IgD-negative memory B cell (primary cell): ENCODE data around the gene TREH. TPM values are rescaled to one million over a fixed set of nuclear protein-coding genes. Genes with fewer than 3 reads are reported as not detected.
A peak's percentile ranks its signal among the peaks of the same experiment; 100 is the strongest.

ENCODE experiments used
- H3K27ac Mint-ChIP-seq, 3 donors: one replicate each; pipeline ENCODE4 v1.8.0; 2020 to 2022; ENCODE audit warnings: mild to moderate bottlenecking in 3 of 3, mixed read lengths in 3 of 3, moderate library complexity in 1 of 3
- H3K27me3 Mint-ChIP-seq: one replicate; pipeline ENCODE4 v1.8.0; 2021; ENCODE audit warnings: mixed read lengths
- H3K36me3 Mint-ChIP-seq: one replicate; pipeline ENCODE4 v1.8.0; 2020; ENCODE audit warnings: mild to moderate bottlenecking, mixed read lengths
- H3K4me1 Mint-ChIP-seq, 3 donors: one replicate each; pipeline ENCODE4 v1.8.0; 2020 to 2022; ENCODE audit warnings: mixed read lengths in 3 of 3, mild to moderate bottlenecking in 1 of 3
- H3K4me3 Mint-ChIP-seq, 4 donors: one replicate each; pipeline ENCODE4 v1.8.0; 2020 to 2022; ENCODE audit warnings: mild to moderate bottlenecking in 4 of 4, mixed read lengths in 4 of 4, moderate library complexity in 3 of 4
- H3K9me3 Mint-ChIP-seq, 3 donors: one replicate each; pipeline ENCODE4 v1.8.0; 2020 to 2021; ENCODE audit warnings: mixed read lengths in 3 of 3, mild to moderate bottlenecking in 1 of 3
- polyA plus RNA-seq: library from polyadenylated mRNA; unstranded; fragments of 300-500 nt; fragmentation: Illumina TruSeq; gene quantifications from one replicate; pipeline ENCODE4 v1.2.3, GENCODE V29; 2021

The TREH gene
- polyA plus RNA-seq, 1 donor from 2014 or later = not detected

- Mint-ChIP-seq H3K4me3 (no peak overlapping the region), H3K9me3 (no peaks in the 10 kb centered on the region), H3K27ac (no peak overlapping the region), H3K27me3 (peaks cover 3% of the 10 kb centered on the region), H3K36me3 (no peaks in the 10 kb centered on the region), H3K4me1 (peaks cover 0 to 2% (median 0%) of the 10 kb centered on the region in 3 donors)
Measured at GRCh38 chr11:118662401-118663271, 16.8 kb downstream of the TREH start.

DNA sequence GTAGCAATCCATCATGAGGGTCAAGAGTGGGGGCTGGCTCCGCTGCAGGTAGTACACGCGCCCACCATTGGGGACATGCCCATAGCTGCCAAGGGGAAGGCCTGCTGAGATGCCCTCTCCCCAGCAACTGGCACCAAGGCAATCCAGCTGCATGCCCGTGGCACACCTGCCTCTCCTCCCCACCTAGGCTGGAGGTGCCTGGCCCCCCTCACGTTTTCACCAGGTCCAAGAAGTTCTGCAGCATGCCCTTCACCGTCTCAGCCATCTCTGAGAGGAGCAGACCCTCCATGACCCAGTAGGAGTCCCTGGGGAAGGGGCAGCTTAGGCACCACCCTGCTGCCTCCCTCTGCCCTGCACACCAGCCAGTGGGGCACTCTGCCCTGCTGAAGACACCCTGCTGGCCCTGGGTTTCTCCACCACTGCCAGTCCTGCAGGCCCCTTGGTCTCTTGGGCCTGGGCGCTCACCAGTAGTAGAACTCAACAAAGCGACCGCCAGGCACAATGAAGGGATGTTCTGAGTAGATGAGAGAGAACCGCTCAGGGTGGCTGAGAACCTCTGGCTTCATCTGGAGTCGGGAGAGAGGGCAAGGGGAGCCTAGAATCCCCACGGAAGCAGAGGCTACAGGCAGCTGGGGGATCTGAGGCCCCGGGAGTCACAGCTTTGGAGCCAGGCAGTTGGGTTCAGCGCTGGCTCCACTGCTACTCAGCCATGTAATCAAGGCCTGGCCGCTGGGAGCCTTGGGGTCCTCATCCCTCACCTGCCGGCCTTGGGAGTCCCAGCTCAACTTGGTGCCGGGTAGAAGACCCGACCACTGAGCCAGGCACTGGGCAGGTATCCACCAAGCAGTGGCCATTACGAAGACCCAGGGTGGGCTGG is 17.8 kb downstream of the TREH start:
- Mint-ChIP-seq H3K27me3 (peaks cover 3% of the 10 kb centered on the region), H3K9me3 (no peaks in the 10 kb centered on the region), H3K4me3 (peak overlapping the region in 1 of 4 donors; percentile 37), H3K4me1 (peaks cover 0 to 2% (median 0%) of the 10 kb centered on the region in 3 donors), H3K27ac (no peak overlapping the region), H3K36me3 (no peaks in the 10 kb centered on the region)

DNA sequence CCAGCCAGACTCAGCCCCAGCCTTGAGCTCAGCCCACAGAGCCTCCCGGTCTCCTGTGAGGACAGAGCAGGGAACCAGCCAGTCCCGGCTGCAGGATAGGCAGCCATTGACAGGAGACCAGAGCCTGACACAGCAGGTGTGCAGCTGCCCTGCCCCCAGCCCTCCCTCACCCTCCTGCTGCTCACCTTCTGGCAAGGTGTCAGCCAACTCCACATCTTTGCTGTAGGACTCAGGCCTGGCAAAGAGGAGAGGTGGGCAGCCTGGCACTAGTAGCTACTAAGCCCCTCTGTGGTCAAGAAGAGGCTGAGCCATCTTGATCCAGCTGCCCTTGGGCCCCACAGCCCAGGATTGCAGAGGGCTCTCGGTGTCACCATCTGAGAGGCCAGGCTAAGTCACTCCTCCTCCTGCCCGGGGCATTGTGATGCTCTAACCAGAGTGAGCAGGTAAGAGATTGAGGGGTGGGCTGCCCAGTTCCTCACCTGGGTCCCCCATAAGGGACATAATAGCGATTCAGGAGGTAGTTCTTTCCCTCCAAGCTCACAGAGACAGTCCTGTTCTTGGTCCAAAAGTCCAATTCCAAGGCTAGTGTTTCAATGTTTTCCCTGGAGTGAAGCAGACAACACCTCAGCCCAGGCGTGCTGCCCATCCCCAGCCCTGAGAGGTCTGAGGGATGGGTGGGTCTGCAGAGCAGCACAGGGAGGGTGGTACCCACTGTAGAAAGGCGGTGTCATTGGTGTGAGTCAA is 18.6 kb downstream of the TREH start:
- no peaks in the 10 kb centered on the region for H3K36me3 Mint-ChIP-seq
- no peaks in the 10 kb centered on the region for H3K9me3 Mint-ChIP-seq
- no peak overlapping the region for H3K27ac Mint-ChIP-seq
- peaks cover 0 to 2% (median 0%) of the 10 kb centered on the region in 3 donors for H3K4me1 Mint-ChIP-seq
- no peak overlapping the region for H3K4me3 Mint-ChIP-seq
- peaks cover 3% of the 10 kb centered on the region for H3K27me3 Mint-ChIP-seq

- Mint-ChIP-seq H3K4me1 (peaks cover 0 to 2% (median 0%) of the 10 kb centered on the region in 3 donors), H3K4me3 (no peak overlapping the region), H3K36me3 (no peaks in the 10 kb centered on the region), H3K27me3 (peaks cover 3% of the 10 kb centered on the region), H3K27ac (no peak overlapping the region), H3K9me3 (no peaks in the 10 kb centered on the region)
Measured at GRCh38 chr11:118659953-118660680, 19.3 kb downstream of the TREH start.

- Mint-ChIP-seq H3K27me3 (peaks cover 3% of the 10 kb centered on the region), H3K9me3 (no peaks in the 10 kb centered on the region), H3K4me3 (peak overlapping the region in 1 of 4 donors; percentile 43), H3K4me1 (peaks cover 0 to 2% (median 0%) of the 10 kb centered on the region in 3 donors), H3K36me3 (no peaks in the 10 kb centered on the region), H3K27ac (no peak overlapping the region)
Measured at GRCh38 chr11:118659314-118659952, 20.0 kb downstream of the TREH start.

DNA sequence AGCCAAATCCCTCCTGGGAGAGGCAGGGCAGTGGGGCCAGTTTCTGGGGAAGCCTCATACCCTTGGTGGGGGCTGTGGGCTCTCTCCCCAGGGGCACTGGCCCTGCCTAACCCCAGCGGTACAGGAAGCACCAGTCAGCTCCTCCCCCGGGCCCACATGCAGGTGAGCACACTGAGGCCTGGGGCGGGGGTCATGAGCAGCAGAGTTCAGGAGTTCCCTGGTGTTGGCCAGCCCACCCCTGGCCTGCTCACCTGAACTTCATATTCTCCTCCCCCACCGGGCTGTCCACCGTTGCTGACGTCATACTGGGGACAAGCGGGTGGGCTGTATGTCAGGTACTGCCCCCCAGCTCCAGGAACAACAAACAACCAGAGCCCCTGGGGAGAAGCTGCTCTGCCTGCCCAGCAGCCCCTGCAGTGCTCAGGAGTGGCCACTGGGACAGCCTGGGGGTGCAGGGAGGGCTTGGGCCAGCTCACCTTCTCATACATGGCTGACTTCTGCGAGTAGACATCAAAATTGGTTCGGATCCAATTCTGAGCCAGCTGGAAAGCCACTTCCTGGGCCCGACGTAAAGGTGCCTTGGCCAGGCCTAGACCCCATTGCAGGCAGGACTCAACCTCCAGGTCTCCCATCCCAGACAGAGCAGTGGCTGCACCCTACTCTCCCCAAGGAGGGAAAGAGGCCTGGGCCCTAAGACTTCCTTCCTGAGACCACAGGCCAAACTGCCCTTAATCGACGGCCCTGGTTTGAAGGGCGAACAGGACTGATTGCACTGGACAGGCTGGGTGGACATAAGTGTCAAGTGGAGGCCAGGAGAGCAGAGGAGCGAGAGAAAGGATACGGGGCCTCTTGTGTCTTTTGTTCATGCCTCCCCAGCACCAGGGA is 20.8 kb downstream of the TREH start:
- H3K4me3 Mint-ChIP-seq = peak overlapping the region in 1 of 4 donors; percentile 8
- H3K4me1 Mint-ChIP-seq = peaks cover 0 to 2% (median 0%) of the 10 kb centered on the region in 3 donors
- H3K27me3 Mint-ChIP-seq = peaks cover 3% of the 10 kb centered on the region
- H3K27ac Mint-ChIP-seq = no peak overlapping the region
- H3K36me3 Mint-ChIP-seq = no peaks in the 10 kb centered on the region
- H3K9me3 Mint-ChIP-seq = no peaks in the 10 kb centered on the region

- H3K4me3 Mint-ChIP-seq = no peak overlapping the region
- H3K27ac Mint-ChIP-seq = no peak overlapping the region
- no peaks in the 10 kb centered on the region for H3K9me3 Mint-ChIP-seq
- H3K4me1 Mint-ChIP-seq = peaks cover 0 to 2% (median 0%) of the 10 kb centered on the region in 3 donors
- H3K27me3 Mint-ChIP-seq = no peaks in the 10 kb centered on the region
- no peaks in the 10 kb centered on the region for H3K36me3 Mint-ChIP-seq
Measured at GRCh38 chr11:118657709-118658428, 21.6 kb downstream of the TREH start.

DNA sequence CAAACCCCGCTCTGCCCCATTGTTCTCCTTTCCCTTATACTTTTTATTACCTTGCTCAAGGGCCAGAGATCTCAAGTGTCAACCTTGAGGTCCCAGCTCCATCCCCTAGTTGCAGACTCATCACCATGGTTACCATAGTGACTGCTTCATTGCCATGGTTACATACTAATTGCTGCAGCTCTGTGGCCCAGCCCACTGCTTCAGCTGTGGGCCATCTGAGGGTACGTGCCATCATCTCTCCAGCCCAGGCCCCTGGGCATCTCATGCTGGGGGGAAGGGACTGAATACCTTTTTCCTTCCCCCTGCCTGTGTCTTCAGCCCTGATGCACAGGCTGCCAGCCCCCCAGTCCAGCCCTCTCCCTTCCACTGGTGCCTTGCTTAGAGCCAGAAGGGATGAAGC is 22.2 kb downstream of the TREH start:
- no peaks in the 10 kb centered on the region for H3K9me3 Mint-ChIP-seq
- H3K36me3 Mint-ChIP-seq = no peaks in the 10 kb centered on the region
- peaks cover 0 to 3% (median 1%) of the 10 kb centered on the region in 3 donors for H3K4me1 Mint-ChIP-seq
- H3K27ac Mint-ChIP-seq = no peak overlapping the region
- no peaks in the 10 kb centered on the region for H3K27me3 Mint-ChIP-seq
- H3K4me3 Mint-ChIP-seq = no peak overlapping the region

DNA sequence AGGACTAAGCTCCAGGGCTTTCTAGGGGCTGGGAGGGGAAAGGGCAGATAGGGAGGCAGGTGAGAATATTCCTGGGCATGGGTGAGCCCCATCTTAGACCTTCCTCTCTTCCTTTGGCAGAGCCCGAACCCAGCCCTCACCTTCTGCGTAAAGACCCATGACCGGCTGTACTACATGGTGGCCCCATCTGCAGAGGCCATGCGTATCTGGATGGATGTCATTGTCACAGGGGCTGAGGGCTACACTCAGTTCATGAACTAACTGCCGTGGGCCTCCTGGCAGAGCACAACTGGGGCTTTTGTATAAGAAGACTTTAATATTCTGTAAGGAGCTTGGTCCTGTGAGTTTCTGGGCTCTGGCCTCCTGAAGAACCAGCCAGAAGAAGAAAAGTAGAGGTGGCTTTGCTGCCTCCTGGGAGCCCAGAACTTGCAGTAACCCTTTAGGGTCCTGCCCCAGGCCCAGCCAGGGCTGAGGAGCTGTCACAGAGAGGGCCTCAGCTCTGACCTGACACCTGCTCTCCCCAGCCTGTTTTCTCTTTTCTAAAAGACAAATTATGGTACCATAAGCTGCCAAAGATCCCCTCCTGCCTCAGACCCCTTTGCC is 22.8 kb downstream of the TREH start:
- H3K27me3 Mint-ChIP-seq = no peaks in the 10 kb centered on the region

DNA sequence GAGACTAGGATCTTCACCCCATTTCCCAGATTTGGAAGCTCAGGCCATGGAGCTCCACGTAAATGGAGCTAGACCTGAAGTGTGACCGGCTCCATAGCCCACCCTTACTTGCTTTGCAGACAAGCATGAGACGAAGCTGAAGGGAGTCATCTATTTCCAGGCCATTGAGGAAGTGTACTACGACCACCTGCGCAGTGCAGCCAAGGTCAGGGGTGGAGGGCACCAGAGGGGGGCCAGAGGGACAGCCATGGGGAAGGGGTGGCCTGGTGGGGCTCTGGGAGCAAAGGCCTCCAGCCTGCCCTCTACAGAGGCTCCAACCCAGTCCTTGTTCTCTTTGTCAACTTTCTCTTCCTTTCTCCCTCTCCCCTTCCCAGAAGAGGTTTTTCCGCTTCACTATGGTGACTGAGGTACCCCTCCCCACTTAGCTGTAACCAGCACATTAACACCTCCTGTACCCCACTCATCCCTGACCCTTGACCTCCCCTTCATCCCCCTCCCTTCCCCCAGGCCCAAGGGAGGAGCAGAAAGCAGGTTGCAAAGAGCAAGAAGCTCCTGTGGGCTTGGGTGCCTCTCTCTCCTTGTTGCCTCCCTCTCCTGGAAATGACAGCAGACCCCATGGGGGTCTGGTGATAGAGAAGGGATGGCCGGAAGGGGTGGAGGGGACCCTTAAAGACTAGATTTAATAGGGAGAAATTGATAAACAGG is 23.8 kb downstream of the TREH start:
- H3K36me3 Mint-ChIP-seq = no peaks in the 10 kb centered on the region
- no peak overlapping the region for H3K4me3 Mint-ChIP-seq
- no peaks in the 10 kb centered on the region for H3K9me3 Mint-ChIP-seq
- H3K27me3 Mint-ChIP-seq = no peaks in the 10 kb centered on the region
- H3K27ac Mint-ChIP-seq = no peak overlapping the region
- peaks cover 0 to 3% (median 1%) of the 10 kb centered on the region in 3 donors for H3K4me1 Mint-ChIP-seq

More for the DNA sequence above, 22.8 kb downstream of the TREH start:
- H3K4me3 Mint-ChIP-seq = no peak overlapping the region
- no peak overlapping the region for H3K27ac Mint-ChIP-seq
- no peaks in the 10 kb centered on the region for H3K9me3 Mint-ChIP-seq
- H3K4me1 Mint-ChIP-seq = peaks cover 0 to 3% (median 1%) of the 10 kb centered on the region in 3 donors
- H3K36me3 Mint-ChIP-seq = no peaks in the 10 kb centered on the region

GRCh38 chr11:118653684-118654390 is 25.6 kb downstream of the TREH start:
- Mint-ChIP-seq H3K27me3 (peaks cover under 1% of the 10 kb centered on the region), H3K4me1 (peaks cover 0 to 1% (median 1%) of the 10 kb centered on the region in 3 donors), H3K27ac (peak overlapping the region in 1 of 3 donors; percentile 28), H3K36me3 (no peaks in the 10 kb centered on the region), H3K9me3 (no peaks in the 10 kb centered on the region), H3K4me3 (no peak overlapping the region)
